Neuron (in vitro differentiated cells): Measurements from ENCODE around the gene ZNF322.

Source experiments
- H2AFZ ChIP-seq: one replicate; pipeline ENCODE4 v1.6.1; 2013; ENCODE audit warnings: low read depth, mild to moderate bottlenecking, inconsistent platforms, low read length, moderate library complexity
- H3K27me3 ChIP-seq: one replicate; pipeline ENCODE4 v1.6.1; 2013; ENCODE audit warnings: low read length; ENCODE audit not compliant: insufficient read depth
- H3K36me3 ChIP-seq: one replicate; pipeline ENCODE4 v1.6.1; 2013; ENCODE audit warnings: low read length; ENCODE audit not compliant: insufficient read depth
- H3K4me1 ChIP-seq: one replicate; pipeline ENCODE4 v1.6.1; 2013; ENCODE audit warnings: low read length; ENCODE audit not compliant: insufficient read depth
- H3K4me3 ChIP-seq: 2 replicates; pipeline ENCODE4 v1.5.1; 2013; ENCODE audit warnings: mild to moderate bottlenecking, low read length, moderate library complexity
- H3K9me3 ChIP-seq: one replicate; pipeline ENCODE4 v1.6.1; 2013; ENCODE audit warnings: low read length

The ZNF322 gene

DNA sequence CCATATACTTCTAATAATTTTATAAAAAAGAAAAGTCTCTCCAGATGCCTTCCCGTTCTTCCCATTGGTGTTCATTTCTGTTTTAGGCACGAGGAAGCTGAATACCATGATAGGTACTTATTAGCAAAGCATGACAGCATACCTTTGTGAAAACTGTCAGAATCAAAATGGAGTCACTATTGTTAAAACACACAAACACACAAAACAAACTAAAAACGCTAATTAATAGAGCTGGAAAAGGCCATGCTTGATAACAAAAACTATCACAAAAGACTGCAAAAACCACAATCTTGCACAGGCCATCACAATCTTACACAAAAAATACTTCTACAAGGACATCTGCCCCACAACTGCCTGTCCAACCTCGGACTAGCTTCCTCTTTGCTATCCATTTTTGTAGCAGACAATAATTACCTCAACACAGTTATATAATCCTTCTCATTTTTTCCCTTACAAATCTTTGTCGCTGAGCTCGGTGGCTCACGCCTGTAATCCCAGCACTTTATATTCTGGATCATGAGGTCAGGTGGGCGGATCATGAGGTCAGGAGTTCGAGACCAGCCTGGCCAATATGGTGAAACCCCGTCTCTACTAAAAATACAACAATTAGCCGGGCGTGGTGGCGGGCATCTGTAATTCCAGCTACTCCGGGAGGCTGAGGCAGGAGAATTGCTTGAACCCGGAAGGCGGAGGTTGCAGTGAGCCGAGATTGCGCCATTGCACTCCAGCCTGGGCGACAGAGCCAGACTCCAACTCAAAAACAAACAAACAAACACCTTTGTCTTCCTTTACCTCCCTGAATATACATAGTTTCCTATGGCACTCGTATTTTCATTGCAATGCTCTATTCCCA, 66.0 kb downstream of the ZNF322 start:
- H3K9me3 ChIP-seq: no peaks in the 10 kb centered on the region
- H3K36me3 ChIP-seq: peaks cover 6% of the 10 kb centered on the region
- peaks cover 15% of the 10 kb centered on the region for H3K4me1 ChIP-seq
- no peak overlapping the region for H3K4me3 ChIP-seq
- H3K27me3 ChIP-seq: peaks cover 14% of the 10 kb centered on the region
- H2AFZ ChIP-seq: no peak overlapping the region

DNA sequence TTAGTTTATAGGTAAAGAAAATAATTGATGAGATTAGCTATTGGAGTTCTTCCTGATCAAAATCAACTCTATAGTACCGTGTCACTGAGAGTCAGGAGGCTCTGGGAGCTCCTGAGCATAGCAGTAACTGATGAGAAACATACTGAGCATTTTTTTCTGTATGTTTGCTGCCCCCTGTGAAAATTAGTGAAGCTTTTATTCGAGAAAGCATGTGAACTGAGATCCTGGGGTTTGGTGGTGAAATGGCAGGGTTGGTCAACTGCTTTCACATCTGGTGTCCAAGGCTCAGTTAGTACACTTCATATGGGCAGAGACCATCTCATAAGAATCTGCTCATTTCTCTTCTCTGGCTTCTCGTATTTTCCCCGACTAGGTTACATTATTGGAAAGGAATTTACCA, 66.9 kb downstream of the ZNF322 start:
- H3K4me3 ChIP-seq: no peak overlapping the region

DNA sequence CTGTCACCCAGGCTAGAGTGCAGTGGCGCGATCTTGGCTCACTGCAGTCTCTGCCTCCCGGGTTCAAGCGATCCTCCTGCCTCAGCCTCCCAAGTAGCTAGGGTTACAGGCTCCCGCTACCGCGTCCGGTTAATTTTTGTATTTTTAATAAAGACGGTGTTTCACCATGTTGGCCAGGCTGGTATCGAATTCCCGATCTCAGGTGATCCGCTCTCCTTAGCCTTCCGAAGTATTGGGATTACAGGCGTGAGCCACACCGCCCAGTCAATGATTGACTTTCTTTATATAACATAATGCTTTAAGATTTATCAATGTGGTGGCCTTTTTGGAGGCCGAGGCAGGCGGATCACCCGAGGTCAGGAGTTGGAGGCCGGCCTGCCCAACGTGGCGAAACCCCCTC, 70.6 kb downstream of the ZNF322 start:
- Histone ChIP-seq H3K27me3 (peaks cover 10% of the 10 kb centered on the region), H2AFZ (no peak overlapping the region), H3K4me1 (no peaks in the 10 kb centered on the region)

More for the DNA sequence above, 66.9 kb downstream of the ZNF322 start:
- Histone ChIP-seq H3K9me3 (no peaks in the 10 kb centered on the region), H3K4me1 (peaks cover 8% of the 10 kb centered on the region), H2AFZ (no peak overlapping the region), H3K36me3 (no peaks in the 10 kb centered on the region), H3K27me3 (peaks cover 14% of the 10 kb centered on the region)

More for the DNA sequence above, 70.6 kb downstream of the ZNF322 start:
- Histone ChIP-seq H3K9me3 (no peaks in the 10 kb centered on the region), H3K36me3 (no peaks in the 10 kb centered on the region), H3K4me3 (no peak overlapping the region)
